Adrenal gland (tissue), 12 donors: ENCODE results near the gene AGA. TPM values are rescaled to one million over a fixed set of nuclear protein-coding genes. Genes with fewer than 3 reads are reported as not detected.

Experiments
- DNase-seq, 7 donors: peaks; one replicate each; pipeline ENCODE4 v3.0.0-alpha.2; 2019 to 2020
- H3K27ac ChIP-seq, 5 donors: fragments of 200-600 bp; sonication (generic) in 4 of 5; 1 replicate in 3 of 5; 2 replicates in 2 of 5; pipeline versions ENCODE4 v1.5.1 to v1.8.0; 2016 to 2020; ENCODE audit warnings: mild to moderate bottlenecking in 1 of 5
- H3K27me3 ChIP-seq: fragments of 200-600 bp; 2 replicates; pipeline ENCODE4 v1.8.0; 2021
- H3K36me3 ChIP-seq, 2 donors: fragments of 200-600 bp; replicated peaks in 1 of 2; 1 replicate in 1 of 2; 2 replicates in 1 of 2; pipeline versions ENCODE4 v1.5.1 to v1.8.0; 2018 to 2022
- H3K4me1 ChIP-seq, 2 donors: fragments of 200-600 bp; replicated peaks in 1 of 2; 1 replicate in 1 of 2; 2 replicates in 1 of 2; pipeline versions ENCODE4 v1.5.1 to v1.8.0; 2018 to 2021
- H3K4me3 ChIP-seq, 4 donors: fragments of 200-600 bp; sonication (generic) in 3 of 4; one replicate each; pipeline ENCODE4 v1.5.1; 2016 to 2018
- H3K9me3 ChIP-seq, 3 donors: fragments of 200-600 bp; sonication (generic) in 1 of 3; replicated peaks in 1 of 3; 1 replicate in 2 of 3; 2 replicates in 1 of 3; pipeline versions ENCODE4 v1.5.1 to v1.8.0; 2016 to 2021
- CTCF ChIP-seq, 6 experiments: fragments of 450-650 bp in 4 of 6; fragments of 200-600 bp in 2 of 6; sonication (generic) in 1 of 6; IDR thresholded peaks; 1 replicate in 5 of 6; 2 replicates in 1 of 6; pipeline versions ENCODE4 v1.5.1 to v1.8.0; 2016 to 2021; ENCODE audit warnings: antibody characterized with exemption in 6 of 6, mild to moderate bottlenecking in 2 of 6, moderate library complexity in 1 of 6
- POLR2A ChIP-seq, 2 donors: fragments of 450-650 bp; IDR thresholded peaks; one replicate each; pipeline ENCODE4 v1.6.1; 2017; ENCODE audit warnings: antibody characterized with exemption in 2 of 2, mild to moderate bottlenecking in 2 of 2, moderate library complexity in 1 of 2
- WGBS, 4 donors: extraction: QIAGEN DNeasy Blood & Tissue Kit in 2 of 4; methylation state at CpG; one replicate each; pipeline versions ENCODE4 v1.1.5 to v1.1.7; 2013 to 2017; 5-methylcytosine and 5-hydroxymethylcytosine counted together
- intact Hi-C, 2 donors: fragments of 100-400 bp; cut with DNase I; formaldehyde crosslinking; loops; one replicate each; pipeline versions ENCODE4 v1.14.1 to v1.15.0; 2022 to 2023
- polyA plus RNA-seq, 3 donors: library from polyadenylated mRNA; stranded (reverse); fragments of 200-250 nt in 2 of 3; fragments of 350-450 nt in 1 of 3; fragmentation: Illumina TruSeq in 1 of 3; extraction: RNeasy Lipid Tissue Mini Kit (QIAGEN cat#74804) in 1 of 3; gene quantifications; one replicate each; pipeline ENCODE4 v1.2.3, GENCODE V29; 2013 to 2014
- total RNA-seq, 9 donors: library from RNA; depleted of rRNA in 4 of 9; stranded (reverse); fragments of >200 nt in 4 of 9; fragments of 120-200 nt in 1 of 9; fragmentation: NEBNext Ultra II Directional in 1 of 9; extraction: Animal tissue kit (Norgen Biotek cat#: 25700) in 1 of 9; gene quantifications; one replicate each; pipeline versions ENCODE4 v1.1.0 to v1.2.4, GENCODE V29; 2013 to 2023
- donor health status: healthy with polysubstance abuse.
- donor health status: Bipolar disorder and iron deficiency.
- donor health status: DM: yes; HTN: yes; CAD: no.
- donor health status: DM: no; HTN: no; CAD: no.
- donor health status: DM: no; HTN: no; CAD: no.
- donor health status: DM: yes; HTN: yes; CAD: no.

Gene AGA
- total and polyA plus RNA-seq, 12 donors: 8.8 to 66.9 (median 27.6) TPM

- Histone ChIP-seq H3K36me3 (no peaks in the 10 kb centered on the region), H3K27ac (no peak overlapping the region), H3K4me3 (no peak overlapping the region), H3K4me1 (no peaks in the 10 kb centered on the region), H3K27me3 (no peaks in the 10 kb centered on the region), H3K9me3 (no peaks in the 10 kb centered on the region)
- 79 to 82% (median 80%) methylated on average over 6 of the region's 6 CpGs for WGBS, 4 donors
- no peak for TF ChIP-seq CTCF (IDR thresholded peaks at IDR 0.05)
- no peak for TF ChIP-seq POLR2A (IDR thresholded peaks at IDR 0.05)
- intact Hi-C loops: no loop called here
- DNase-seq: no peak
Observed at GRCh38 chr4:177391953-177392352, 50.3 kb downstream of the AGA start.

GRCh38 chr4:177391287-177391686 is 51.0 kb downstream of the AGA start:
- 11 to 37% (median 27%) methylated on average over 3 of the region's 3 CpGs for WGBS, 4 donors
- H3K27ac ChIP-seq: no peak overlapping the region

GRCh38 chr4:177386278-177386815 is 55.9 kb downstream of the AGA start:
- H3K4me3 ChIP-seq: no peak overlapping the region
- no peak for DNase-seq
- H3K27me3 ChIP-seq: no peaks in the 10 kb centered on the region
- TF ChIP-seq CTCF (IDR thresholded peaks at IDR 0.05) (no peak), POLR2A (IDR thresholded peaks at IDR 0.05) (no peak)
- no peaks in the 10 kb centered on the region for H3K4me1 ChIP-seq
- no peaks in the 10 kb centered on the region for H3K9me3 ChIP-seq
- no peak overlapping the region for H3K27ac ChIP-seq
- WGBS, 4 donors: 55 to 80% (median 70%) methylated on average over 4 to 5 of the region's 5 CpGs
- intact Hi-C loops: no loop called here
- H3K36me3 ChIP-seq: no peaks in the 10 kb centered on the region

More at GRCh38 chr4:177391287-177391686, 51.0 kb downstream of the AGA start:
- Histone ChIP-seq H3K27me3 (no peaks in the 10 kb centered on the region), H3K4me1 (no peaks in the 10 kb centered on the region), H3K36me3 (no peaks in the 10 kb centered on the region), H3K9me3 (no peaks in the 10 kb centered on the region), H3K4me3 (no peak overlapping the region)
- intact Hi-C loops: no loop called here
- no peak for DNase-seq
- TF ChIP-seq CTCF (IDR thresholded peaks at IDR 0.05) (no peak), POLR2A (IDR thresholded peaks at IDR 0.05) (no peak)

- WGBS, 4 donors: 44 to 62% (median 51%) methylated on average over 2 of the region's 2 CpGs
- TF ChIP-seq POLR2A (IDR thresholded peaks at IDR 0.05) (no peak), CTCF (IDR thresholded peaks at IDR 0.05) (no peak)
Observed at GRCh38 chr4:177385576-177386277, 56.5 kb downstream of the AGA start.

More at GRCh38 chr4:177385576-177386277, 56.5 kb downstream of the AGA start:
- H3K4me3 ChIP-seq: no peak overlapping the region
- no peak overlapping the region for H3K27ac ChIP-seq
- H3K27me3 ChIP-seq: no peaks in the 10 kb centered on the region
- no peak for DNase-seq
- intact Hi-C loops: no loop called here
- H3K9me3 ChIP-seq: no peaks in the 10 kb centered on the region
- H3K36me3 ChIP-seq: no peaks in the 10 kb centered on the region
- no peaks in the 10 kb centered on the region for H3K4me1 ChIP-seq
